Activated naive CD4-positive, alpha-beta T cell treated with anti-CD3 and anti-CD28 coated beads, Interleukin-2, amount 50 U/mL, for 72 hours (primary cell): Measurements from ENCODE around the gene CYP4V2. TPM values are rescaled to one million over a fixed set of nuclear protein-coding genes. Genes with fewer than 3 reads are reported as not detected.
"Not testable (repeated sequence)": the region's sequence is repeated elsewhere in the genome, so short reads cannot be mapped to it uniquely, and the experiment has no call there.

Experiments used
- ATAC-seq, 2 donors: fragments of 150-1000 bp; cut with Tn5 transposase; 2 replicates each; pipeline ENCODE4 v1.10.0; 2021; ENCODE audit warnings: mild to moderate bottlenecking in 2 of 2, moderate library complexity in 2 of 2
- DNase-seq, 2 donors: peaks; one replicate each; pipeline ENCODE4 v3.0.0; 2021 to 2022; ENCODE audit warnings: low spot score in 2 of 2
- H3K27ac Mint-ChIP-seq, 2 donors: one replicate each; pipeline ENCODE4 v1.8.0; 2022; ENCODE audit warnings: mild to moderate bottlenecking in 2 of 2, mixed read lengths in 2 of 2
- H3K36me3 Mint-ChIP-seq, 2 donors: one replicate each; pipeline ENCODE4 v1.8.0; 2022; ENCODE audit warnings: mixed read lengths in 2 of 2
- H3K9me3 Mint-ChIP-seq, 2 donors: one replicate each; pipeline ENCODE4 v1.8.0; 2022; ENCODE audit warnings: mixed read lengths in 2 of 2
- total RNA-seq, 2 donors: library from RNA; stranded (reverse); gene quantifications; one replicate each; pipeline ENCODE4 v1.2.3, GENCODE V29; 2022

The CYP4V2 gene
- total RNA-seq, 2 donors from 2014 or later, result 0.36 to 6.1 TPM

DNA sequence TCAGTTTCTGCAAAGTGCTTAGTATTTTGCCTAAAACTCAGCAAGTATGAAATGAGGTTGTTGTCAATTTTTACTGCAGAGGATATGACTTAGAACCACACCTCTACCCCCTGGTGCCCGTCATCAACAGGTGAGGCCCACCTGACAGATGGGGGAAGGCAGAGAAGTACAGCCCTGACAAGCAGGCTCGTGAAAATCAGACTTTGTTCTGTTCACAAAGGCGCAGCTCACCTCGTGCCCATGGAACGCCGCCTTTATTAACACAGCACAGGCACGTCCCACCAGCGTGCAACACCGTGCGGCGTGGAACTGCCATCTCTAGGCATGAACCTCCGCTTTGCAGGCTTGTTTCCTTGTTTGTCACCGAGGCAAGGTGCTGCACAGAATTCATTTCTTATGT is 13.3 kb downstream of the CYP4V2 start:
- Mint-ChIP-seq H3K27ac (no peak overlapping the region), H3K36me3 (peaks cover 13% of the 10 kb centered on the region in 2 donors), H3K9me3 (peaks cover 8 to 14% of the 10 kb centered on the region in 2 donors)
- DNase-seq (no peak), ATAC-seq (no peak)

DNA sequence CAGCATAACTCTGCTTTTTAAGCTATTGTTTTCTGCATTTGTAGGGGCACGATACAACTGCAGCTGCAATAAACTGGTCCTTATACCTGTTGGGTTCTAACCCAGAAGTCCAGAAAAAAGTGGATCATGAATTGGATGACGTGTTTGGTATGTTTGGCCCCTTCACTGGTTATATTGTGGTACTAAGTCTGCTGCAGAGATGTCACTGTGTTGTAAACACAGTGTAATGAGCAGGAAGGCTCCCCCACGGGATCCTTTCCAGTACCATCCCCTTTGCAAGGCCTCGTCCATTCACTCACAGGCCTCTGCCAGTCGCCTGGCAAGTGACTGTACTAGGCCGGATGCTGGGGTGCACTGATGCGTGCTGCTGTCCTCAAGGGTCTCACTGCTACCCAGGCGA is 13.8 kb downstream of the CYP4V2 start:
- no peak for ATAC-seq
- H3K27ac Mint-ChIP-seq, result no peak overlapping the region
- H3K9me3 Mint-ChIP-seq, result peaks cover 8 to 14% of the 10 kb centered on the region in 2 donors
- no peak for DNase-seq
- H3K36me3 Mint-ChIP-seq, result peaks cover 15% of the 10 kb centered on the region in 2 donors

DNA sequence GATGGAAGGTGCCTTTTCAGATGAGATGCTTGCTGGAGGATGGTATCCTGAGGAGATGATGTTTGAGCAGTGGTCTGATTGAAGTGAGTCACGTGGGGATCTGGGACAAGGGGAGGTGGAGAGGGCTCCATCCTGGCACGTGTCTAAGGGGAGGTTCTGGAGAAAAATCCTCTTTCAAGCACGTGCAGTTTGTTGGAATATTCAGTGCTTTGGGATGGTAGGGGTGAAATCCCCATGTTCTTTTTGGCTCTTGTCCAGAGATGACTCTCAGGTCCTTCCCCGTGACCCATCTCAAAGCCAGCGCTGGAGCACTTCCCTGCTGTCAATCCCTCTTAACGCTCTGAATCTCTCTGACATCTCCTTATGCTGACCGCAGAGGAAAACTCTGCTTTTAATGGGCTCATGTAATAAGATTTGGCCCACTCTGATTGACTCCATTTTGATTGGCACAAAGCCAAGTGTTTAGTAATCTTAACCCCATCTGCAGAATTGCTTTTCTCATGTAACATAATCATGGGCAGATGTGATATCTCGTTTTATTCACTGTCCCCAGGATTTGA is 25.2 kb downstream of the CYP4V2 start:
- ATAC-seq, result no peak
- Mint-ChIP-seq H3K36me3 (peaks cover 0 to 4% of the 10 kb centered on the region in 2 donors), H3K27ac (no peak overlapping the region), H3K9me3 (peaks cover 0 to 9% of the 10 kb centered on the region in 2 donors)
- DNase-seq, result no peak

DNA sequence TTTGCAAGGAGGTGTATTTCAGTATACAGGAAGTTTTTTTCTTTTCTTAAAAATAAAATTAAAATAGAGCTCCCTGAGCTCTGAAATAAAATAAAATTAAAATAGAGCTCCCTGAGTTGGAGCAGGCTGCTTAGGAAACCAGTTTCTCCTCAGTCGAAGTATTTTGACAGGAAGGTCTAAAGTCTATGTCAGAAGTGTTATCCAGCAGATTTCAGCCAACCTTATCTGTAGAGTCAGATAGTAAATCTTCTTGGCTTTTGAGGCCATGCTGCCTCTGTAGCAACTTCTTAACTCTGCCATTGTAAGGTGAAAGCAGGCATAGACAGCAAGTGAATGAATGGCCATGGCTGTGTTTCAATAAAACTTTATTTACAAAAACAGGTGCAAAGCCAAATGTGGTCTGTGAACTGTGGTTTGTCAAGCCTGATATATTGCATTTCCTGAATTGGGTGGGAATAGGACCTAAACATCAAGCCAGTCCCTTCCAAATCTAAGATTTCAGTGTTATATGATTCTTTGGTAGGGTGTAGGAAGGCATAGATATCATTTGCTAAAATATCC is 26.4 kb downstream of the CYP4V2 start:
- ATAC-seq, result no peak

DNA sequence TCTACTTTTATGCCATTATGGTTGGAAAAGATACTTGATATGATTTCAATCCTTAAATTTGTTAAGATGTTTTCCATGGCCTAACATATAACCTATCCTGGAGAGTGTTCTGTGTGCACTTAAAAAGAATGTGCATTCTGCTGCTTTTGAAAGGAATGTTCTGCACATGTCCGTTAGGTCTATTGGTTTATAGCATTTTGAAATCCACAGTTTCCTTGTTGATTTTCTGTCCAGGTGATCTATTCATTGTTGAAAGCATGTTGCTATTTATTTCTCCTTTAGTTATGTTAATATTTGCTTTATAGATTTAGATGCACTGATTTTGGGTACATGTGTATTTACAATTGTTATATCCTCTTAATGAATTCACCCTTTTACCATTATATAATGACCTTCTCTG is 30.3 kb downstream of the CYP4V2 start:
- no peak for ATAC-seq
- DNase-seq, result no peak
- H3K9me3 Mint-ChIP-seq, result peaks cover 16 to 19% of the 10 kb centered on the region in 2 donors
- H3K27ac Mint-ChIP-seq, result no peak overlapping the region
- H3K36me3 Mint-ChIP-seq, result peaks cover 30 to 36% of the 10 kb centered on the region in 2 donors

More for the DNA sequence above, 26.4 kb downstream of the CYP4V2 start:
- no peak for DNase-seq
- Mint-ChIP-seq H3K36me3 (peaks cover 1 to 8% of the 10 kb centered on the region in 2 donors), H3K9me3 (peaks cover 0 to 9% of the 10 kb centered on the region in 2 donors), H3K27ac (no peak overlapping the region)

DNA sequence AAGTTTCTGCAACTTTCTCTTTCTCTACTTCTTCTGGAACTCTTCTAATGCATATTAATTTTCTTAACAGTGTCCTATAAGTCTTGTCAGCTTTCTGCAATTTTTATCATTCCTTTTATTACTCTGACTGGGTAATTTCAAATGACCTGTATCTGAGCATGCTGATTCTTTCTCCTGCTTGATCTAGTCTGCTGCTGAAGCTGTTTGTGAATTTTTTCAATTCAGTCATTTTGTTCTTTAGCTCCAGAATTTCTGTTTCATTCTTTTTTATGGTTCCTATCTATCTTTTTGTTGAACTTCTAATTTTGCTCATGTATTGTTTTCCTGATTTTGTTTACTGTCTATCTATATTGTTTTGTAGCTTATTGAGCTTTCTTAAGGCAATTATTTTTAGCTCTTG is 34.5 kb downstream of the CYP4V2 start:
- no peak for ATAC-seq

DNA sequence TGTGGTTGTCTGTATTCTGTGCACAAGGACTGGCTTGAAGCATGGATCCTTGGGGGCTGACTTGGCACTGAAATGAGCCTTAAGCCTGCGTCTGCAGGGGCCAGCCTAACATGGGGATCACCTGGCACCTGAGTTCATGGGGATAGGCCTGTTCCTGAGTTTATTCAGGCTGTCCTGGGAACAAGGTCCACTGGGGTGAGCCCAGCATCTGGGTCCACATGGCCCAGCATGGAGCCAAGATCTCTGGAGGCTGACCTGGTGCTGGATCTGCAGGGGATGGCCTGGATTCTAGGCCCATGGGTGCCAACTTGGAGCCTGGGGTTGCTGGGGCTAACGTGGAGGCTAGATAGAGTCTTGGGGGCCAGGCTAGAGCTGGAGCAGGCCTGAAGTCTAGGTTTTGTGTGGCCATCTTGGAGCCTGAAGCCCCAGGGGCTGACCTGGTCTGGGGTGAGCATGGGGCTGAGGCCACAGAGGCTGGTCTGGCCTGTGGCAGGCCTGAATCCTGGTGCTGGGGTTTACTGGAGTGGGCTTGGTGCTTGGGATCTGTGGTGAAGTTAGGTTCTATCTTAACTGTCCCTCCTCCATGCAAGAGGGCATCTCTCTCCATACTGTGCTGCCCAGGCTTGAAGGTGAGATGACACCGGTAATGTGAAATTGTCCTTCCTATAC is 35.3 kb downstream of the CYP4V2 start:
- no peak overlapping the region for H3K27ac Mint-ChIP-seq
- no peak for DNase-seq
- no peak for ATAC-seq
- H3K36me3 Mint-ChIP-seq, result peaks cover 30 to 36% of the 10 kb centered on the region in 2 donors
- H3K9me3 Mint-ChIP-seq, result peaks cover 18 to 20% of the 10 kb centered on the region in 2 donors

More for the DNA sequence above, 34.5 kb downstream of the CYP4V2 start:
- no peak for DNase-seq
- Mint-ChIP-seq H3K27ac (no peak overlapping the region), H3K9me3 (peaks cover 20 to 22% of the 10 kb centered on the region in 2 donors), H3K36me3 (peaks cover 30 to 42% of the 10 kb centered on the region in 2 donors)

DNA sequence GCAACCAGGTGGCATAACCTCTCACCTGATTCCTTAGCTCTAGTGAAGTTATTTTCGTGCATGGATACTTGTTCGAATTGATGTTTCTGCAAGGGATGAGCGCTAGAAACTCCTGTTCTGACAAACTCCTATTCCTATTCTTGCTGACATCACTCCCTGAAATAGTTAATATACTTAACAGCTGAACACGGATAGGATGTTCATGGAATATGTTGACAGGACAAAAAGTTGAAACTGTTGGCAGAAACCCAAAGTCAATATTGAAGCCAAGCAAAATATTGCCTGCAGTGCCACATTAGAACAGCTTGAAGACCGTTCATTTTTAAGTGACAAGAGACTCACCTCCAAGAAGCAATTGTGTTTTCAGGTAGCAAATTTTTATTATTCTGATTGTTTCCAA is 35.9 kb downstream of the CYP4V2 start, which contains the start of gene KLKB1:
Gene KLKB1 (plus strand): TSS at position 287 of the 400 bp plus-strand sequence. CDS start 689 bp downstream, outside the sequence.
- H3K27ac Mint-ChIP-seq, result no peak within 1 kb of the TSS
- DNase-seq, result no peak
- ATAC-seq, result no peak
- H3K36me3 Mint-ChIP-seq, result peaks cover 30 to 35% of the 10 kb centered on the region in 2 donors
- H3K9me3 Mint-ChIP-seq, result peaks cover 18 to 20% of the 10 kb centered on the region in 2 donors

DNA sequence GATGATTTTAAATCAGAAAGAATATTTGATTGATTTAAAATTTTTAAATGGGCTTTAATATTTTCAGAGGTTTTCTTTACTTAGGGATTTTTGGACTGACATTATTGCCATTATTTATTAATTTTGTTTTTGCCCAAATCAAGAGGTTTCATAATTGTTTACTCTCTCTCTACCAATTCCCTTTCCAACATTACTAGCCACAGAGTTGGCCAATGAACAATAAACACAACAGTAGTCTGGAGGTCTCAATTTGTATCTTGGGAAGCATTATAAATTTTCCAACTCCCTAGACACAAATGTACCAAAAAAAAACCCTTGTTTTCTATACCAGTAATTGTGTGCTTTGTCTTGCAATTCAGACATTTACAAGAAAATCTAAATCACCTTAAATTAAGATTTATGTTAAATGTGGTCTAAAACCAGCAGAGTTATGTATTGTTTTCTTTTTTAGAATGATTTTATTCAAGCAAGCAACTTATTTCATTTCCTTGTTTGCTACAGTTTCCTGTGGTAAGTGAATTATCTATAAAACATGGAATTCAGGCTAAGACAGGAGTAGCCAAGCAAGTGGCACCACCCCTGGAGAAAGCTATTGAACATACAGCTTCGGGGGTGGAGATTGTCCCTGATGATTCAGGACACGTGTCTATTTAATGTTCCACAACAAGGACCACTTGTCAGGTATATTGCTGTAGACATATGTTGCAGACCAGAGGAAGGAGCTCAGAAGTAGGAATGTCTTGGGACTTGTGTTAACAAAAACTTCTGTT is 36.6 kb downstream of the CYP4V2 start:
- ATAC-seq, result no peak
- Mint-ChIP-seq H3K27ac (no peak overlapping the region), H3K9me3 (peaks cover 18 to 20% of the 10 kb centered on the region in 2 donors), H3K36me3 (peaks cover 27 to 32% of the 10 kb centered on the region in 2 donors)
- DNase-seq, result no peak

DNA sequence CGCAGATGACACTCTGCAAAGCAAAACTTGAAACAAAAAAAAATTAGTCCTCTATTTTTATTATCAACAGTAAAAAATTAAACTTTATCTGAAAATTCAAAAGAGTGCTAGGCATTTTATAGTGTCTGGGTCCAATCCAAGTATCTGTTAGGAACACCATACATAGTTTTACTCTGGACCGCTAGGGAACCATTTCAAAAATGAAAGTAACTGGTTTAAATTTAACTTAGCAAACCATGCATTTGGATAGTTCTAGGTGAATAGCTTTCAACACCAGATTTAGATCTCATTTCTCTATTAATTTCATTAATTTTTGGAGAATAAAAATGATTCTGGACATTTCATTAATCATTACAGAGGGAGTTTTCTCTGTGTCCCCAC is 37.1 kb downstream of the CYP4V2 start:
- H3K9me3 Mint-ChIP-seq, result peaks cover 18 to 20% of the 10 kb centered on the region in 2 donors
- ATAC-seq (no peak), DNase-seq (no peak)
- H3K36me3 Mint-ChIP-seq, result peaks cover 21 to 27% of the 10 kb centered on the region in 2 donors
- H3K27ac Mint-ChIP-seq, result no peak overlapping the region

DNA sequence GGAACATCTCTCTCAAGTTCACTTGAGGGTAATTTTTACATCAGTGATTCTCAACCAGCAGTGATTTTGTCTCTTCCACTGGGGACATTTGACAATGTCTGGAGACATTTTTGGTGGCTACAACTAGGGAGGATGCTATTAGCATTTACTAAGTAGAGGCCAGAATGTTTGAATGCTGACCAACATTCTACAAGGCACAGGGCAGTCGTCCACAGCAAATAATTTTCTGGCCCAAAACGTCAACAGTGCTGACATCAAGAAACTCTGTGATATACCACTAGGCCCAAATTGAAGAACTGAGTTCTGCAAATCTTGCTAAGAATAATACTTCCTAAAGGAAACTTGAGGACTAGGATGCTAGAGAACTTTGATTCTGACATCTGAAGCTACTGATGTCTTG is 43.0 kb downstream of the CYP4V2 start:
- no peaks in the 10 kb centered on the region for H3K9me3 Mint-ChIP-seq
- no peak for DNase-seq

DNA sequence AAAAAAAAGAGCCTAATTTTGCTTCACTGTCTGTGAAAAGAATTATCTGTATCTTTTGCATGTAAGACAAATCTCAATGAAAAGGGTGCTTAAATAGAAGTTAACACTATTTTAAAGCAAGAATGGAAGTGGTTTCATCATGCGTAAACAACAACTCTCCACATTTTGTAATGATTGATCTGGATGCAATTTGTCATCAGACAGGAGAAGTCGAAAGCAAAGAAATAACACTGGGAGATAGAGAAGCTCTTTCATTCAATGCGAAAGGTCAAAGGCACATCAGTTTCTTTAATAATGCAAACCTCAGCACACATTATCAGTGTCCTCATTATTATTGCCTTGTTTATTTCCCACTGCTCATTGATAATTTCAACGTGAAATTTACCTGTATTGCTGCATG is 44.8 kb downstream of the CYP4V2 start:
- DNase-seq, result no peak
- ATAC-seq, result no peak
- Mint-ChIP-seq H3K36me3 (no peaks in the 10 kb centered on the region), H3K9me3 (no peaks in the 10 kb centered on the region), H3K27ac (no peak overlapping the region)

More for the DNA sequence above, 43.0 kb downstream of the CYP4V2 start:
- no peak for ATAC-seq
- Mint-ChIP-seq H3K27ac (no peak overlapping the region), H3K36me3 (no peaks in the 10 kb centered on the region)

DNA sequence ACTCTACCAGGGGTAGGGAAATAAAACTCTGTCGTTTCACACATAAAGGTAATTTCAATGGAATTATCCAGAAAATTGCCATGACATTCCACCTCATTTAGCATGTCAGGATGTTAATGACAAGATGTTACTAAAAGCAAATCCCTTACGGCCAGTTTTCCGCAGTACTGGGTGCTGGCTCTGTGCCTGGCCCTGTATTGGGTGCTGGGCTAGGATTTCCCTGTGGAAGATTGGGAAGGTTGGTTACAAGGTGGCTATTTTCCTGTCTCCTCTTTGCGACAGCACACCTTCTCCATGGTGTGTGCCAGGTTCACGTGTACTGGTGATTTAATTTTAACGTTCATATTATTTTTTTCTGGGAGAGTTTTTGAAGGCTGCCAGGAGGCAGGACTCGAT is 49.1 kb downstream of the CYP4V2 start:
- H3K9me3 Mint-ChIP-seq, result no peaks in the 10 kb centered on the region

DNA sequence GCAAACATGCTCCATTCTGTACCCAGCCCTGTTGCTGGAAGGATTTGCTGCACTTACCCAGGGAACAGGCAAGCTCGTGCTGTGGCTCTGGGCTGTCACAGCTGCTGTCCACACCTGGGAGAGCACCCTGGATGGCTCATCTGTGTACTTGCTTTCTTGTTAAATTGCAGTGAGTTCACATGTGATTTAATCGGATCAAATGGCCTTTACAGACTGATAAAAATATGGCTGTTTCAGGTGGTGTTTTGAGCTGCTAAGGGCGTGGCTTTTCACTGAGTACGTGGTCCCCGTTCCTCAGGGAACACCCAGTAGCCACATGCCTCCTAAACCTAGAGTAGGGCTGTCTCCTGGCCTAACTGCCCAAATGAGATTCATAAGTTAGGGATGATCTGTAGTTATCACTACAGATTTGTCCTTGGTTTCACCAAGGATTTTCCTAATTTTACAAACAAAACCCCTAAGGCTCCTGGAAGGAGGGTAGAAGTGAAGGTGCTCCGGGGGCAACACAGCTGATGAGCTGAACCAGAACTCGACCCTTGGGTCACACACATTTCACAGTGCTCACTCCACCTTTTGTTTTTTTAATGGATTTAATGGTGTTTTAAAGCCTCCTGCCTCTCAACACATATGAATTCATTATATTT is 49.6 kb downstream of the CYP4V2 start:
- peaks cover 3 to 5% of the 10 kb centered on the region in 2 donors for H3K36me3 Mint-ChIP-seq
- no peak for DNase-seq
- ATAC-seq, result no peak
- peaks cover 3% of the 10 kb centered on the region in 2 donors for H3K9me3 Mint-ChIP-seq
- H3K27ac Mint-ChIP-seq, result no peak overlapping the region

More for the DNA sequence above, 49.1 kb downstream of the CYP4V2 start:
- Mint-ChIP-seq H3K27ac (no peak overlapping the region), H3K36me3 (peaks cover 0 to under 1% of the 10 kb centered on the region in 2 donors)
- ATAC-seq, result no peak
- no peak for DNase-seq

DNA sequence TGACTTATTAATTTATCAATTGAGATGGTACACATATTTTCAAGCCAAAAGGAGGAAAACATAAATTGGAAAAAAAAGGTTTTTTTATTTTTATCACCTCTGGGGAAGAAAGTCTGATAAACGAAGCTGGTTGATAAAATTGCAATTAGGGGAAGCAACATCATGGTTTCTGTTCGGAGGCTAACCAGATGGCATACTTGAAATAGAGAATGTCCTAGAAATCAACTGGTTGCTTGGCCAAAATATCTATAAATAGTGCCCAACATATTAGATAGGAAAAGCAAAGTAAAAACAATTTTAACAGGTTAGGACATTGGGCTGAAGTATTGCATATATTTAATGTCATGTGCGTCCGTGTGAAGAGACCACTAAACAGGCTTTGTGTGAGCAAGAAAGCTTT is 50.2 kb downstream of the CYP4V2 start:
- ATAC-seq (no peak), DNase-seq (no peak)
- Mint-ChIP-seq H3K9me3 (peaks cover 8 to 9% of the 10 kb centered on the region in 2 donors), H3K36me3 (peaks cover 9% of the 10 kb centered on the region in 2 donors), H3K27ac (no peak overlapping the region)

DNA sequence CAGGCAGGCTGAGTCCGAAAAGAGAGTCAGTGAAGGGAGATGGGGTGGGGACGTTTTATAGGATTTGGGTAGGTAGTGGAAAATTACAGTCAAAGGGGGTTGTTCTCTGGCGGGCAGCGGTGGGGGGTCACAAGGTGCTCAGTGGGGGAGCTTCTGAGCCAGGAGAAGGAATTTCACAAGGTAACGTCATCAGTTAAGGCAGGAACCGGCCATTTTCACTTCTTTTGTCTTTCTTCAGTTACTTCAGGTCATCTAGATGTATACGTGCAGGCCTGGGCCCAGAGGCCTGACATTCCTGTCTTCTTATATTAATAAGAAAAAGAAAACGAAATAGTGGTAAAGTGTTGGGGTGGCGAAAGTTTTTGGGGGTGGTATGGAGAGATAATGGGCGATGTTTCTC is 50.7 kb downstream of the CYP4V2 start:
- H3K36me3 Mint-ChIP-seq, result peaks cover 9 to 11% of the 10 kb centered on the region in 2 donors
- not testable (repeated sequence) for H3K27ac Mint-ChIP-seq, DNase-seq, ATAC-seq
- peaks cover 8 to 12% of the 10 kb centered on the region in 2 donors for H3K9me3 Mint-ChIP-seq
